ENCODE results near the gene USP49. TPM values are rescaled to one million over a fixed set of nuclear protein-coding genes. Genes with fewer than 3 reads are reported as not detected.
A peak's percentile ranks its signal among the peaks of the same experiment; 100 is the strongest.

Gene USP49
- total and polyA plus RNA-seq, 2 of the 4 experiments (the other 2 are of a cell fraction), result 1.4 to 2.1 TPM

DNA sequence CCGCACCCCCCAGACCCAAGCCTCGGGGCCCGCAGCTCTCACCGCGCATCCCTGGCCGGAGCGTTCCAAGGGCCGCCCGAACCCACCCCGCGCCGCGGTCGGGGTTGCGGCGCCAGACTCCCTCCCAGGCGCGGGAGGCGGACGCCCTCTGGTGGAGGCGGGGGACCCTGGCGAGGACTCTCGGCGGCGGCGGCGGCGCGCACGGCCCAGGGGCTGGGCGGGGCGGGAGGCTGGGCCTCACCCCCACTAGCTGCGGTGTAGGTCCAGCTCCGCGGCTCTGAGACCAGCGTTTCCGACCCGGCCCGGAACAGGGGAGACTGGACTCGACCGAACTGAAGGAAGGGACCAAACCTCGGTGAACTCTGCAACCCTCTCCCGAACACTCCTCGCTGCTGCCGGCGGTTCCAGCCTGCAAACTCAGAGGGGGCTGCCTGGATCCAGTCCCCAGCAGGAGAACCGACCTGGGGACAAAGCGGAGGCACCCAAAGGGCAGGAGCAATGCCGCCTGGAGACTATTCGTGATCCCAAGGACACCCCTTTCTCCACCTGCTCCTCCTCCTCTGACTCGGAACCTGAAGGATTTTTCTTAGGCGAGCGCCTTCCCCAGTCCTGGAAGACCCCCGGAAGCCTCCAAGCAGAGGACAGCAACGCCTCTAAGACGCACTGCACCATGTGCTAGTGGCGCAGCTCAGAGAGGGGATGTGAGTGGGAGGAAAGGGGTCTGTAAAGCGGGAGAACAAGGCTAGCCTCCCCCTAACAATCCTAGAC lies 108.5 kb downstream of the USP49 start (continued):
- TF ChIP-seq, protein P1, sequence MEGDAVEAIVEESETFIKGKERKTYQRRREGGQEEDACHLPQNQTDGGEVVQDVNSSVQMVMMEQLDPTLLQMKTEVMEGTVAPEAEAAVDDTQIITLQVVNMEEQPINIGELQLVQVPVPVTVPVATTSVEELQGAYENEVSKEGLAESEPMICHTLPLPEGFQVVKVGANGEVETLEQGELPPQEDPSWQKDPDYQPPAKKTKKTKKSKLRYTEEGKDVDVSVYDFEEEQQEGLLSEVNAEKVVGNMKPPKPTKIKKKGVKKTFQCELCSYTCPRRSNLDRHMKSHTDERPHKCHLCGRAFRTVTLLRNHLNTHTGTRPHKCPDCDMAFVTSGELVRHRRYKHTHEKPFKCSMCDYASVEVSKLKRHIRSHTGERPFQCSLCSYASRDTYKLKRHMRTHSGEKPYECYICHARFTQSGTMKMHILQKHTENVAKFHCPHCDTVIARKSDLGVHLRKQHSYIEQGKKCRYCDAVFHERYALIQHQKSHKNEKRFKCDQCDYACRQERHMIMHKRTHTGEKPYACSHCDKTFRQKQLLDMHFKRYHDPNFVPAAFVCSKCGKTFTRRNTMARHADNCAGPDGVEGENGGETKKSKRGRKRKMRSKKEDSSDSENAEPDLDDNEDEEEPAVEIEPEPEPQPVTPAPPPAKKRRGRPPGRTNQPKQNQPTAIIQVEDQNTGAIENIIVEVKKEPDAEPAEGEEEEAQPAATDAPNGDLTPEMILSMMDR (conservative IDR thresholded peaks at IDR 0.05; ENCODE audit: low read depth, low read length), result peak; percentile 88

Data from IMR-90 (cell line).